ENCODE results near the gene TAF1C. TPM values are rescaled to one million over a fixed set of nuclear protein-coding genes. Genes with fewer than 3 reads are reported as not detected.

TAF1C gene
- total RNA-seq, 1 experiment from 2014 or later = 31.9 TPM

DNA sequence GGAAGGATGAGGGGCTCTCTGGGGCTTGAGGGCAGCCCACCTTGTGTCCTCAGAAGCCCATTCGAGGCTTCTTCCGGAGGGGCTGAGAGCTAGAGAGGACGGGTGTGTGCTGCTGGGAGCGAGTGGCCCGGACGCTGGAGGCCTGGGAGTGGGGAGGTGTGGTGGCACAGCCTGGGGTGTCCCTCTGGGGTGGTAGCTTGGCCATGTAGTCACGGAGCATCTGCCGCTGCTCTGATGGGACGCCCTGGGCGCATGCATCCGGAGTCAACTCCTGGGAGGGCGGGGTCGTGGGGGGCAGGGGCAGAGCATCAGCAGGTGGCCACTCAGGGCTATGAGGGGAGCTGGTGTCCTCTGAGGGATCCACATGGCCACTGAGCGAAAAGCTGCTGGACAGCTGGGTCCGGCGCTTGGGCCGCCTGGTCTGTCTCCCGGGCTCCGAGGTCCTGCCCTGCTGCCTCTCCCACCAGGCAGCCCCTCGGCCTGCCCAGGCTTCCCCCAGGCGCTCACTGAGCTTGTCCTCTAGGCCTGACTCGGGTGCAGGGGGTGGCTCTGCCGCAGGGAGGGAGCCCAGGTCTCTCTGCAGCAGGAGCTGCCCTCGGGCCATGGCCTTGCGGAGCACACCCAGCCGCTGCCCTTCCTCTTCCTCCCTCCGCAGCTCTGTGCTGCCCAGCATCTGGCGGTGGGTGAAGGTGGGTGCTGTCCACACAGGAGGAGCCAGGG is 7.8 kb downstream of the TAF1C start:
- TF ChIP-seq TCF7L2 (IDR thresholded peaks at IDR 0.05; ENCODE audit: low read depth, low read length) = no peak
- TF ChIP-seq, protein P1, sequence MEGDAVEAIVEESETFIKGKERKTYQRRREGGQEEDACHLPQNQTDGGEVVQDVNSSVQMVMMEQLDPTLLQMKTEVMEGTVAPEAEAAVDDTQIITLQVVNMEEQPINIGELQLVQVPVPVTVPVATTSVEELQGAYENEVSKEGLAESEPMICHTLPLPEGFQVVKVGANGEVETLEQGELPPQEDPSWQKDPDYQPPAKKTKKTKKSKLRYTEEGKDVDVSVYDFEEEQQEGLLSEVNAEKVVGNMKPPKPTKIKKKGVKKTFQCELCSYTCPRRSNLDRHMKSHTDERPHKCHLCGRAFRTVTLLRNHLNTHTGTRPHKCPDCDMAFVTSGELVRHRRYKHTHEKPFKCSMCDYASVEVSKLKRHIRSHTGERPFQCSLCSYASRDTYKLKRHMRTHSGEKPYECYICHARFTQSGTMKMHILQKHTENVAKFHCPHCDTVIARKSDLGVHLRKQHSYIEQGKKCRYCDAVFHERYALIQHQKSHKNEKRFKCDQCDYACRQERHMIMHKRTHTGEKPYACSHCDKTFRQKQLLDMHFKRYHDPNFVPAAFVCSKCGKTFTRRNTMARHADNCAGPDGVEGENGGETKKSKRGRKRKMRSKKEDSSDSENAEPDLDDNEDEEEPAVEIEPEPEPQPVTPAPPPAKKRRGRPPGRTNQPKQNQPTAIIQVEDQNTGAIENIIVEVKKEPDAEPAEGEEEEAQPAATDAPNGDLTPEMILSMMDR (IDR thresholded peaks at IDR 0.05) = no peak
- no peak for TF ChIP-seq POLR2AphosphoS5 (IDR thresholded peaks at IDR 0.05; ENCODE audit: low read depth, low read length)
- TF ChIP-seq SIN3A (IDR thresholded peaks at IDR 0.05; ENCODE audit: borderline replicate concordance, insufficient read depth, low read depth, low read length) = no peak
- TF ChIP-seq, protein P2, sequence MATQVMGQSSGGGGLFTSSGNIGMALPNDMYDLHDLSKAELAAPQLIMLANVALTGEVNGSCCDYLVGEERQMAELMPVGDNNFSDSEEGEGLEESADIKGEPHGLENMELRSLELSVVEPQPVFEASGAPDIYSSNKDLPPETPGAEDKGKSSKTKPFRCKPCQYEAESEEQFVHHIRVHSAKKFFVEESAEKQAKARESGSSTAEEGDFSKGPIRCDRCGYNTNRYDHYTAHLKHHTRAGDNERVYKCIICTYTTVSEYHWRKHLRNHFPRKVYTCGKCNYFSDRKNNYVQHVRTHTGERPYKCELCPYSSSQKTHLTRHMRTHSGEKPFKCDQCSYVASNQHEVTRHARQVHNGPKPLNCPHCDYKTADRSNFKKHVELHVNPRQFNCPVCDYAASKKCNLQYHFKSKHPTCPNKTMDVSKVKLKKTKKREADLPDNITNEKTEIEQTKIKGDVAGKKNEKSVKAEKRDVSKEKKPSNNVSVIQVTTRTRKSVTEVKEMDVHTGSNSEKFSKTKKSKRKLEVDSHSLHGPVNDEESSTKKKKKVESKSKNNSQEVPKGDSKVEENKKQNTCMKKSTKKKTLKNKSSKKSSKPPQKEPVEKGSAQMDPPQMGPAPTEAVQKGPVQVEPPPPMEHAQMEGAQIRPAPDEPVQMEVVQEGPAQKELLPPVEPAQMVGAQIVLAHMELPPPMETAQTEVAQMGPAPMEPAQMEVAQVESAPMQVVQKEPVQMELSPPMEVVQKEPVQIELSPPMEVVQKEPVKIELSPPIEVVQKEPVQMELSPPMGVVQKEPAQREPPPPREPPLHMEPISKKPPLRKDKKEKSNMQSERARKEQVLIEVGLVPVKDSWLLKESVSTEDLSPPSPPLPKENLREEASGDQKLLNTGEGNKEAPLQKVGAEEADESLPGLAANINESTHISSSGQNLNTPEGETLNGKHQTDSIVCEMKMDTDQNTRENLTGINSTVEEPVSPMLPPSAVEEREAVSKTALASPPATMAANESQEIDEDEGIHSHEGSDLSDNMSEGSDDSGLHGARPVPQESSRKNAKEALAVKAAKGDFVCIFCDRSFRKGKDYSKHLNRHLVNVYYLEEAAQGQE (IDR thresholded peaks at IDR 0.05; ENCODE audit: insufficient read depth in 1 of 2, low read depth in 2 of 2, low read length in 1 of 2) = no peak
- no TSS peak for BruUV-seq (replicated peaks)
- DNase-seq (ENCODE audit: low read depth, low spot score) = no peak
- no peak for ATAC-seq
- no peak overlapping the region for H3K27ac ChIP-seq (ENCODE audit: low read length)
- intact Hi-C loops (cut with micrococcal nuclease; ENCODE audit: unreplicated experiment) (no loop called here), in situ Hi-C loops (cut with HindIII; ENCODE audit: low pct_unique_long_range_greater_than_20kb, low sequenced_read_pairs) (no loop called here)
- peaks cover 22% of the 10 kb centered on the region for H3K4me1 ChIP-seq (ENCODE audit: control insufficient read depth, insufficient read depth, low read length)
- no peaks in the 10 kb centered on the region for H3K9me3 ChIP-seq (ENCODE audit: control insufficient read depth, insufficient read depth, low read depth, low read length)
- no peak overlapping the region for H3K4me3 ChIP-seq (ENCODE audit: low read depth in 2 of 2, low read length in 2 of 2)
- H3K27me3 ChIP-seq (ENCODE audit: control insufficient read depth, insufficient read depth, low read length) = no peaks in the 10 kb centered on the region
- ChIA-PET CTCF (no interaction called here), POLR2A (no interaction called here)
- no peaks in the 10 kb centered on the region for H3K36me3 ChIP-seq (ENCODE audit: control insufficient read depth, insufficient read depth, low read length)

DNA sequence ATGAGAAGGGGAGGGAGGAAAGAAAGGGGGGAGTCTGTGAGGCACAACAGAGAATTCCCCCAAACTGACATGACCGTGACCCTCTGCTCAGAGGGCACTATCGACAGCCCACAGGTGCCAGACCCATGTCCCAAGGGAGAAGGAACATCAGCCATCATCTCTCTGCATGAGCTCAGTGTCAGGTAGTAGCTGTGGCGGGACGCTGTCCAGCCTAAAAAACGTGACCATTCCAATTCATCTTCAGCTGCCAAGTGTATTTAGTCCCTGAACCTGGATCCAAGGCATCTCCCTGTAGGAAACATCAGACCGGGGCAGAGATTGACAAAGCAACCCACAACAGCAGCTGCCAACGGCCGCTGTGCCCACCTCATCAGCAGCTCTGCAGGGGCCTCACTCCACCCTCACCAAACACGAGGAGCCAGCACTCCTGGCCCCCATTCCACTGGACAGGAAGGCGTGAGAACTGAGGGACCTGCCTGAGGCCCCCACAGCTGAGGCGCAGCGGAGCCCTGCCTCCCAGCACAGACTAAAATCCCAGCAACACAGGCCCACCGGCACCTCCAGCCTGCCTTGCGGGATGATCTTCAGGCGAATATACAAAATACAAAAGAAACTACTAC is 8.6 kb downstream of the TAF1C start:
- DNase-seq (ENCODE audit: low read depth, low spot score) (no peak), ATAC-seq (no peak)
- no peaks in the 10 kb centered on the region for H3K9me3 ChIP-seq (ENCODE audit: control insufficient read depth, insufficient read depth, low read depth, low read length)
- intact Hi-C loops (cut with micrococcal nuclease; ENCODE audit: unreplicated experiment) = no loop called here
- ChIA-PET POLR2A (no interaction called here), CTCF (no interaction called here)
- no peaks in the 10 kb centered on the region for H3K36me3 ChIP-seq (ENCODE audit: control insufficient read depth, insufficient read depth, low read length)
- TF ChIP-seq, protein P1 (IDR thresholded peaks at IDR 0.05) = no peak
- TF ChIP-seq, protein P2 (IDR thresholded peaks at IDR 0.05; ENCODE audit: insufficient read depth in 1 of 2, low read depth in 2 of 2, low read length in 1 of 2) = 0 out of 4 replicates have a peak, but pooled peaks of 1 of the 2 experiments have one; percentile 11
- no peak for TF ChIP-seq POLR2AphosphoS5 (IDR thresholded peaks at IDR 0.05; ENCODE audit: low read depth, low read length)
- H3K4me3 ChIP-seq (ENCODE audit: low read depth in 2 of 2, low read length in 2 of 2) = no peak overlapping the region
- in situ Hi-C loops (cut with HindIII; ENCODE audit: low pct_unique_long_range_greater_than_20kb, low sequenced_read_pairs) = no loop called here
- no peaks in the 10 kb centered on the region for H3K27me3 ChIP-seq (ENCODE audit: control insufficient read depth, insufficient read depth, low read length)
- peaks cover 22% of the 10 kb centered on the region for H3K4me1 ChIP-seq (ENCODE audit: control insufficient read depth, insufficient read depth, low read length)
- H3K27ac ChIP-seq (ENCODE audit: low read length) = no peak overlapping the region
- BruUV-seq (replicated peaks) = no TSS peak
